IMR-90 (cell line): ENCODE results near the gene HMGCS2. TPM values are rescaled to one million over a fixed set of nuclear protein-coding genes. Genes with fewer than 3 reads are reported as not detected.

Experiments
- ATAC-seq: fragments of 200-7000 bp; cut with Tn5 transposase; 2 replicates; pipeline ENCODE4 v1.9.1; 2020; ENCODE audit warnings: low read depth, mild to moderate bottlenecking, moderate library complexity
- BruUV-seq: library from RNA; stranded (reverse); fragments of 400-500 nt; replicated peaks from 2 replicates; lab custom pipeline; 2021; lab: Mats Ljungman, UMichigan
- CTCF ChIA-PET: fragments of 300-600 bp; formaldehyde crosslinking; extraction: SDS; loops from one replicate; lab custom pipeline; 2021; ENCODE audit warnings: antibody characterized with exemption; lab: Yijun Ruan, JAX
- POLR2A ChIA-PET: fragments of 300-600 bp; sonication (Branson Sonifier 250); formaldehyde crosslinking; loops from one replicate; lab custom pipeline; 2022; ENCODE audit warnings: antibody characterized with exemption; ENCODE audit not compliant: unreplicated experiment; lab: Charles Lee
- DNase-seq: peaks from one replicate; pipeline ENCODE4 v3.0.0; 2013
- H2AFZ ChIP-seq: replicated peaks from 2 replicates; pipeline ENCODE3; 2013; ENCODE audit warnings: low read length, mild to moderate bottlenecking; ENCODE audit not compliant: poor library complexity
- H2AK5ac ChIP-seq: 2 replicates; pipeline ENCODE4 v1.6.1; 2013; ENCODE audit warnings: low read depth, low read length, inconsistent platforms
- H2AK9ac ChIP-seq: replicated peaks from 2 replicates; pipeline ENCODE3; 2013; ENCODE audit warnings: mild to moderate bottlenecking, low read depth, low read length, moderate library complexity; ENCODE audit not compliant: poor library complexity
- H2BK120ac ChIP-seq: 2 replicates; pipeline ENCODE4 v1.6.1; 2013; ENCODE audit warnings: low read depth, low read length, inconsistent platforms
- H2BK15ac ChIP-seq: 3 replicates; pipeline ENCODE4 v1.6.1; 2013; ENCODE audit warnings: low read depth, low read length, inconsistent platforms
- H2BK20ac ChIP-seq: 2 replicates; pipeline ENCODE4 v1.6.1; 2013; ENCODE audit warnings: low read depth, mild to moderate bottlenecking, inconsistent platforms, low read length, moderate library complexity
- H2BK5ac ChIP-seq: 2 replicates; pipeline ENCODE4 v1.6.1; 2013; ENCODE audit warnings: mild to moderate bottlenecking, low read depth, low read length, inconsistent platforms; ENCODE audit not compliant: poor library complexity, severe bottlenecking
- H3K14ac ChIP-seq: replicated peaks from 2 replicates; pipeline ENCODE4 v1.6.1; 2013; ENCODE audit warnings: low read depth, low read length, inconsistent platforms
- H3K18ac ChIP-seq: 2 replicates; pipeline ENCODE4 v1.6.1; 2013; ENCODE audit warnings: low read depth, low read length, control low read depth
- H3K23ac ChIP-seq: 2 replicates; pipeline ENCODE4 v1.6.1; 2013; ENCODE audit warnings: low read depth, low read length, inconsistent platforms
- H3K27ac ChIP-seq: 2 replicates; pipeline ENCODE4 v1.5.1; 2013; ENCODE audit warnings: mild to moderate bottlenecking, control low read depth, low read length; ENCODE audit not compliant: insufficient read depth
- H3K27me3 ChIP-seq: 2 replicates; pipeline ENCODE4 v1.6.1; 2013; ENCODE audit warnings: low read length; ENCODE audit not compliant: control insufficient read depth, insufficient read depth
- H3K36me3 ChIP-seq: 2 replicates; pipeline ENCODE4 v1.6.1; 2013; ENCODE audit warnings: low read length, mixed read lengths; ENCODE audit not compliant: control insufficient read depth, insufficient read depth
- H3K4ac ChIP-seq: 2 replicates; pipeline ENCODE4 v1.6.1; 2013; ENCODE audit warnings: low read depth, low read length, inconsistent platforms
- H3K4me1 ChIP-seq: 2 replicates; pipeline ENCODE4 v1.6.1; 2013; ENCODE audit warnings: low read length, mixed read lengths; ENCODE audit not compliant: control insufficient read depth, insufficient read depth
- H3K4me2 ChIP-seq: 2 replicates; pipeline ENCODE4 v1.6.1; 2013; ENCODE audit warnings: low read depth, mild to moderate bottlenecking, control low read depth, low read length, moderate library complexity
- H3K4me3 ChIP-seq: 2 replicates; pipeline ENCODE4 v1.5.1; 2013; ENCODE audit warnings: low read depth, mild to moderate bottlenecking, control low read depth, low read length, moderate library complexity; ENCODE audit not compliant: insufficient read depth
- H3K56ac ChIP-seq: 2 replicates; pipeline ENCODE4 v1.6.1; 2013; ENCODE audit warnings: low read length, inconsistent platforms; ENCODE audit not compliant: insufficient read depth; ENCODE audit errors: extremely low read depth
- H3K79me1 ChIP-seq, 2 experiments: 2 replicates each; pipeline ENCODE4 v1.6.1; 2013; ENCODE audit warnings: low read length in 2 of 2, inconsistent platforms in 1 of 2, low read depth in 1 of 2
- H3K9ac ChIP-seq: 2 replicates; pipeline ENCODE4 v1.6.1; 2013; ENCODE audit warnings: low read depth, low read length, control low read depth
- H3K9me1 ChIP-seq: 2 replicates; pipeline ENCODE4 v1.6.1; 2013; ENCODE audit warnings: low read length, inconsistent platforms; ENCODE audit not compliant: insufficient read depth
- H3K9me3 ChIP-seq: 2 replicates; pipeline ENCODE4 v1.6.1; 2013; ENCODE audit warnings: low read length; ENCODE audit not compliant: control insufficient read depth, insufficient read depth
- H4K20me1 ChIP-seq: 2 replicates; pipeline ENCODE4 v1.6.1; 2013; ENCODE audit warnings: low read length, inconsistent platforms; ENCODE audit not compliant: insufficient read depth
- H4K5ac ChIP-seq: 2 replicates; pipeline ENCODE4 v1.6.1; 2013; ENCODE audit warnings: mild to moderate bottlenecking, low read depth, low read length, control low read depth
- H4K8ac ChIP-seq, 2 experiments: 2 replicates each; pipeline ENCODE4 v1.6.1; 2013; ENCODE audit warnings: low read depth in 2 of 2, low read length in 2 of 2, control low read depth in 1 of 2, inconsistent platforms in 1 of 2
- H4K91ac ChIP-seq: 2 replicates; pipeline ENCODE4 v1.6.1; 2013; ENCODE audit warnings: low read depth, low read length, inconsistent platforms; ENCODE audit not compliant: insufficient read depth
- FOS ChIP-seq: fragments of 150-350 bp; IDR thresholded peaks from 2 replicates; pipeline ENCODE4 v1.6.1; 2016; ENCODE audit warnings: low read depth, low read length
- MAFK ChIP-seq: IDR thresholded peaks from 2 replicates; pipeline ENCODE4 v1.6.1; 2012; ENCODE audit warnings: low read depth, low read length, improper control_type of control experiment
- MAZ ChIP-seq: IDR thresholded peaks from 2 replicates; pipeline ENCODE4 v1.6.1; 2012; ENCODE audit warnings: low read depth, mild to moderate bottlenecking, low read length, improper control_type of control experiment, moderate library complexity, borderline replicate concordance
- MXI1 ChIP-seq: IDR thresholded peaks from 2 replicates; pipeline ENCODE4 v1.6.1; 2012; ENCODE audit warnings: low read depth, mild to moderate bottlenecking, low read length, moderate library complexity, borderline replicate concordance
- NFE2L2 ChIP-seq: fragments of 150-350 bp; IDR thresholded peaks from 2 replicates; pipeline ENCODE4 v1.6.1; 2016; ENCODE audit warnings: low read depth, mild to moderate bottlenecking, low read length
- dilution Hi-C: fragments of 300-500 bp; cut with HindIII; formaldehyde crosslinking; loops from one replicate; pipeline ENCODE4 v1.14.3; 2018; ENCODE audit warnings: low sequenced_read_pairs; ENCODE audit not compliant: unreplicated experiment
- in situ Hi-C: fragments of 300-500 bp; cut with MboI; formaldehyde crosslinking; loops from 3 replicates; pipeline ENCODE4 v1.14.3; 2019; ENCODE audit warnings: low sequenced_read_pairs, inconsistent platforms, mixed read lengths
- intact Hi-C: fragments of 100-400 bp; cut with micrococcal nuclease; formaldehyde crosslinking; loops from 2 replicates; pipeline ENCODE4 v1.10.0; 2022
- polyA plus RNA-seq, 3 experiments: library from polyadenylated mRNA; depleted of rRNA; stranded (reverse); fragments of >200 nt; gene quantifications; 2 replicates each; pipeline ENCODE4 v1.2.3, GENCODE V29; 2012; ENCODE audit warnings: low replicate concordance in 1 of 3
- total RNA-seq: library from RNA; depleted of rRNA; stranded (reverse); fragments of >200 nt; gene quantifications from 2 replicates; pipeline ENCODE4 v1.2.3, GENCODE V29; 2012
- TF ChIP-seq, protein P1 (sequence below): conservative IDR thresholded peaks from 2 replicates; pipeline ENCODE4 v1.5.1; 2012; ENCODE audit warnings: mild to moderate bottlenecking, low read depth, low read length, improper control_type of control experiment
- TF ChIP-seq, protein P2 (sequence below): fragments of 150-350 bp; IDR thresholded peaks from 2 replicates; pipeline ENCODE4 v1.6.1; 2016; ENCODE audit warnings: low read depth, mild to moderate bottlenecking, low read length, moderate library complexity, borderline replicate concordance

The HMGCS2 gene
- total and polyA plus RNA-seq, 2 of the 4 experiments (the other 2 are of a cell fraction): not detected

DNA sequence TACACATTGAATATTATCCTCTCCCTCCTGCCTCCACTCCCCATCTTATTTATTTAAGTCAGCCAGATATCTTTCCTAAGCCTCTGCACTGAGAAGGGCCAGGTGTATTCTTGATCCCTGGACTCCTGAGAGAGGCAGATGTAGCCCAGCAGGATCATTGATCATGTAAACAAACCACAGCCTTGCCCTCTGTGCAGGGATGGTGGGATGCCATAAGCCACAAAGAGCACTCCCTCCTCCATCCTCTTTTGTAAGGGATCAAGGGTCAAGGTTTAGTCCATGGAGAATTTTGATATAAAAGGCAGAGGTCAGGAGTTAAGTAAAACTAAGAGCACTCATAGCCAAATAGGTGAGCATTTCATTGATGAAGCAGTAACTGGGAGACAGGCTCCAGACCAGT is 39.7 kb downstream of the HMGCS2 start:
- Histone ChIP-seq H2AK9ac (no peak overlapping the region), H3K4me3 (no peak overlapping the region), H3K18ac (no peak overlapping the region), H2AFZ (no peak overlapping the region), H2BK15ac (no peak overlapping the region), H3K27me3 (no peaks in the 10 kb centered on the region), H3K79me1 (peaks cover 13 to 46% of the 10 kb centered on the region in 2 experiments; a peak in 3 of 4 replicates), H2AK5ac (no peak overlapping the region), H3K56ac (no peak overlapping the region), H3K9me3 (no peaks in the 10 kb centered on the region), H4K91ac (no peak overlapping the region), H3K9me1 (peaks cover 6% of the 10 kb centered on the region; the same call in 1 of the 2 replicates), H4K8ac (no peak overlapping the region), H2BK5ac (no peak overlapping the region), H2BK20ac (no peak overlapping the region), H4K20me1 (peaks cover 28% of the 10 kb centered on the region; the same call in 1 of the 2 replicates), H3K14ac (no peak overlapping the region), H3K4me2 (no peak overlapping the region), H3K9ac (no peak overlapping the region), H2BK120ac (no peak overlapping the region), H3K36me3 (peaks cover 68% of the 10 kb centered on the region), H3K23ac (no peak overlapping the region), H3K27ac (no peak overlapping the region), H3K4ac (no peak overlapping the region), H4K5ac (no peak overlapping the region), H3K4me1 (no peaks in the 10 kb centered on the region)
- intact Hi-C loops: no loop called here
- in situ Hi-C loops: no loop called here
- dilution Hi-C loops: no loop called here
- BruUV-seq: no TSS peak
- TF ChIP-seq, protein P1, sequence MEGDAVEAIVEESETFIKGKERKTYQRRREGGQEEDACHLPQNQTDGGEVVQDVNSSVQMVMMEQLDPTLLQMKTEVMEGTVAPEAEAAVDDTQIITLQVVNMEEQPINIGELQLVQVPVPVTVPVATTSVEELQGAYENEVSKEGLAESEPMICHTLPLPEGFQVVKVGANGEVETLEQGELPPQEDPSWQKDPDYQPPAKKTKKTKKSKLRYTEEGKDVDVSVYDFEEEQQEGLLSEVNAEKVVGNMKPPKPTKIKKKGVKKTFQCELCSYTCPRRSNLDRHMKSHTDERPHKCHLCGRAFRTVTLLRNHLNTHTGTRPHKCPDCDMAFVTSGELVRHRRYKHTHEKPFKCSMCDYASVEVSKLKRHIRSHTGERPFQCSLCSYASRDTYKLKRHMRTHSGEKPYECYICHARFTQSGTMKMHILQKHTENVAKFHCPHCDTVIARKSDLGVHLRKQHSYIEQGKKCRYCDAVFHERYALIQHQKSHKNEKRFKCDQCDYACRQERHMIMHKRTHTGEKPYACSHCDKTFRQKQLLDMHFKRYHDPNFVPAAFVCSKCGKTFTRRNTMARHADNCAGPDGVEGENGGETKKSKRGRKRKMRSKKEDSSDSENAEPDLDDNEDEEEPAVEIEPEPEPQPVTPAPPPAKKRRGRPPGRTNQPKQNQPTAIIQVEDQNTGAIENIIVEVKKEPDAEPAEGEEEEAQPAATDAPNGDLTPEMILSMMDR: no peak
- TF ChIP-seq, protein P2, sequence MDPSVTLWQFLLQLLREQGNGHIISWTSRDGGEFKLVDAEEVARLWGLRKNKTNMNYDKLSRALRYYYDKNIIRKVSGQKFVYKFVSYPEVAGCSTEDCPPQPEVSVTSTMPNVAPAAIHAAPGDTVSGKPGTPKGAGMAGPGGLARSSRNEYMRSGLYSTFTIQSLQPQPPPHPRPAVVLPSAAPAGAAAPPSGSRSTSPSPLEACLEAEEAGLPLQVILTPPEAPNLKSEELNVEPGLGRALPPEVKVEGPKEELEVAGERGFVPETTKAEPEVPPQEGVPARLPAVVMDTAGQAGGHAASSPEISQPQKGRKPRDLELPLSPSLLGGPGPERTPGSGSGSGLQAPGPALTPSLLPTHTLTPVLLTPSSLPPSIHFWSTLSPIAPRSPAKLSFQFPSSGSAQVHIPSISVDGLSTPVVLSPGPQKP: no peak
- no peak for TF ChIP-seq NFE2L2
- TF ChIP-seq MAFK: no peak
- no peak for TF ChIP-seq MAZ
- TF ChIP-seq MXI1: no peak
- TF ChIP-seq FOS: no peak
- ATAC-seq: no peak
- no peak for DNase-seq
- ChIA-PET CTCF (no interaction called here), POLR2A (no interaction called here)
